Measurements from ENCODE around the gene ALDH2.
A peak's percentile ranks its signal among the peaks of the same experiment; 100 is the strongest.
"Not testable (repeated sequence)": the region's sequence is repeated elsewhere in the genome, so short reads cannot be mapped to it uniquely, and the experiment has no call there.

Gene ALDH2

GRCh38 chr12:111791507-111791906 is 24.8 kb downstream of the ALDH2 start:
- DNase-seq: no peak

GRCh38 chr12:111792155-111792855 is 25.6 kb downstream of the ALDH2 start:
- DNase-seq: no peak

- DNase-seq: no peak
These were observed 26.1 kb downstream of the ALDH2 start for GRCh38 chr12:111792856-111793235.

- DNase-seq: no peak
These were observed 31.4 kb downstream of the ALDH2 start for GRCh38 chr12:111798182-111798581.

- DNase-seq: no peak
These were observed 33.0 kb downstream of the ALDH2 start for GRCh38 chr12:111799758-111800157.

GRCh38 chr12:111803038-111803626 is 36.4 kb downstream of the ALDH2 start:
- no peak for DNase-seq

- no peak for DNase-seq
These were observed 37.1 kb downstream of the ALDH2 start for GRCh38 chr12:111803851-111804250.

GRCh38 chr12:111806304-111806703 is 39.6 kb downstream of the ALDH2 start:
- no peak for DNase-seq

GRCh38 chr12:111807232-111807631 is 40.5 kb downstream of the ALDH2 start:
- DNase-seq: no peak

GRCh38 chr12:111812881-111813741 is 46.4 kb downstream of the ALDH2 start:
- DNase-seq: peak; percentile 78

GRCh38 chr12:111816065-111816615 is 49.4 kb downstream of the ALDH2 start:
- DNase-seq: no peak

- DNase-seq: not testable (repeated sequence)
These were observed 50.2 kb downstream of the ALDH2 start for GRCh38 chr12:111816898-111817297.

GRCh38 chr12:111818340-111818739 is 51.6 kb downstream of the ALDH2 start:
- DNase-seq: no peak

- DNase-seq: no peak
These were observed 52.7 kb downstream of the ALDH2 start for GRCh38 chr12:111819191-111820158.

GRCh38 chr12:111820828-111821227 is 54.1 kb downstream of the ALDH2 start:
- not testable (repeated sequence) for DNase-seq

- no peak for DNase-seq
These were observed 56.2 kb downstream of the ALDH2 start for GRCh38 chr12:111822886-111823285.

- DNase-seq: no peak
These were observed 57.2 kb downstream of the ALDH2 start for GRCh38 chr12:111823891-111824290.

- DNase-seq: not testable (repeated sequence)
These were observed 57.6 kb downstream of the ALDH2 start for GRCh38 chr12:111824312-111824711.

GRCh38 chr12:111825509-111825908 is 58.8 kb downstream of the ALDH2 start:
- no peak for DNase-seq

- DNase-seq: no peak
These were observed 59.6 kb downstream of the ALDH2 start for GRCh38 chr12:111826316-111826715.

GRCh38 chr12:111826992-111827391 is 60.3 kb downstream of the ALDH2 start:
- no peak for DNase-seq

GRCh38 chr12:111827907-111828306 is 61.2 kb downstream of the ALDH2 start:
- no peak for DNase-seq

All from KG1 (cell line).